NCI-H1436 treated with DMSO at 0.1 percent for 48 hours (cell line): Measurements from ENCODE around the gene FBN1.

Source experiments
- DNase-seq: peaks from one replicate; lab custom pipeline; 2025; lab: John Stamatoyannopoulos, UW

Gene FBN1

DNA sequence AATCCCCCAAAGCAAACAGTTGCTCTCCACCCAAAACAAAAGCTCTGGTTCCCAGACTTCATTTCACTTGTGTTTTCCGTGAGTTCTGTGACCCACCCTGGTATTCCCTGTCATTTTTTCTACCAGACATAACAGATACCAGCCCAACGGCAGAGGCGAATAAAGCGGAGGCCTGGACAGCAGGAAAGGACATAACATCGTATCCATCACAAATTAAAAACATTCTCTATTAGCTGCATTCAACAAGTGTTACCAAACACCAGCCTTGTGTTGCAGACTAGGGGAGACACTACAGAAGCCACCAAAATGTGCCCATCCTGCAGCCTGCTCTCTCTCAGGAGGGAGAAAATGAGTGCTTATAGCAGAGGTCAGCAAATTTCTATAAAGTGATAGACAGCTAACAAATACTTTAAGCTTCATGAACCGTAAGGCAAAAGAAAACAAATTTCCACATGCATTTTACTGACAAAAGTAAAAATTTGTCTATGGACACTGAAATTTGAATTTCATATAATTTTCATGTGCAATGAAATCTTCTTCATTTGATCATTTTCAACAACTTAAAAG lies 7.1 kb upstream of the FBN1 start:
- no peak for DNase-seq

DNA sequence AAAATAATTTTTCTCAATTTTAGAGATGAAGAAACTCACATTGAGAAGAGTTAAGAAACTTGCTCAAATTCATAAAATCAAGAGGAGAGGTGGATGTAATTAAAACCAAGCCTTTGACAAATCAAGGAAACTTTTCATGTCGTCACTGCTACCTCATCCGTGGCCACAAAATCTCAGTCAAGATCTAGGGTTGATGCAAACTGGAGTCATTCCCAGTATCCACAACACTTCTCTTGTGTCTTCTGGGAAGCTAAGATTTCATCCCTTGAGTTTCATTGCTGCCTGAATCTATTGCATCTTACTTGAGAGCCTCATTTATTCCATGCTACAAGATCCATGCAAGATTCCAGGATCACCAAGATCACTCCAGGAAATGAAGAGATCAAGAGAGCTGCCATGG lies 5.4 kb upstream of the FBN1 start:
- no peak for DNase-seq

- no peak for DNase-seq
Observed at GRCh38 chr15:48647962-48648361, 2.5 kb upstream of the FBN1 start.

DNA sequence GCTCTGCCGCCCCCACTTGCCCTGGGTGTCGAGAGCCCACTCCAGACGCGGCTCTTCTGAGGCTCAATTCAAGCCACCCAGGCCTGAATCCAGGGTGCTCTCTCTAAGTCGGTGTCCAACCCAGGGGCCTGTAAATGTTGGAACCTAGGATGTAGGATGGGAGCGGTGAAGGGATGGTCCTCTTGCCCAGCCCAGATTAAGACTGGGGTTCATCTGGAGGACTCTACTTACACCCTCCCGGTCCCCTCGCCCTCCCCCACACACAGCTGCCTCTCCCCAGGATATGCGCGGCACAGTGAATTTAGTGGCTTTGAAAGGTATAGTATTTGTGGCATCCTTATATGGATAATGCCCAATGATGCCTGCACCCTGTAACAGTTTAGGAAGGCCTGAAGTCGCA lies 822 bp upstream of the FBN1 start:
- no peak for DNase-seq

DNA sequence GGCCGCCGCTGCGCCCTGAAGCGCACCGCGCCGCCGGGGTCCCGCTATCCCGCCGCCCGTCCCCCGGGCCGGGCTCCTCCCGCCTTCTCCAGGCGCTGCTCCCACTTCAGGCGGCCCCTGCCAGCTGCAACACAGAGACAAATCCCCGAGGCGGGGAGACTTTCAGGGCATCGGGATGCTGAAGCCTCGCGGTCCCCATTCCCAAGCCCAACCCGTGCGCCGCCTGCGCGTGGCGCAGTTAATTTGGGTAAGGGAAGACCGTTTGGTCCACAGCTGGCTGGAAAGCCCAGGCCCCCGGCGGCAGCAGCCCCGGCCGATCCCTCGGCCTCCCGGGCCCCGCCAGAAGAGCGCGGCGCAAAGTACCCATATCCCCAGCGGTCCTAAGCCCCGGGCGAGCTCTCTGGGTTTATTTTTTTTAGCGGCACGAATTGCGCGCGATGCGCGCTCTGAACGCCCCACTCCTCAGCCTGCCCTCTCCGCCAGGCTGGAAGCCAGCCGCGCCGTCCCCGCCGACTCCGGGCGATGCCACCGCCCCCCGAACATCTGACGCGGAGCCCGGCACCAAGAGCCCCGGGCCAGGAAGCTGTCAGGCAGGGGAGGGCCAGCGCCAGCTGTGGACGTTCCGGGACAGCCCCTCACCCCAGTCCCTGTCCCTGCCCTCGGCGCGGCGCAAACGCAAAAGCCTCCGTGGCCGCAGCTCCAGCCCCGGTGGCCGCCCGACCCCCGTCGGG lies 517 bp downstream of the FBN1 start:
- no peak for DNase-seq

- no peak for DNase-seq
Observed at GRCh38 chr15:48644467-48644826, 1.1 kb downstream of the FBN1 start.

- no peak for DNase-seq
Observed at GRCh38 chr15:48643776-48644466, 1.6 kb downstream of the FBN1 start.

GRCh38 chr15:48643206-48643605 lies 2.3 kb downstream of the FBN1 start:
- DNase-seq = no peak

DNA sequence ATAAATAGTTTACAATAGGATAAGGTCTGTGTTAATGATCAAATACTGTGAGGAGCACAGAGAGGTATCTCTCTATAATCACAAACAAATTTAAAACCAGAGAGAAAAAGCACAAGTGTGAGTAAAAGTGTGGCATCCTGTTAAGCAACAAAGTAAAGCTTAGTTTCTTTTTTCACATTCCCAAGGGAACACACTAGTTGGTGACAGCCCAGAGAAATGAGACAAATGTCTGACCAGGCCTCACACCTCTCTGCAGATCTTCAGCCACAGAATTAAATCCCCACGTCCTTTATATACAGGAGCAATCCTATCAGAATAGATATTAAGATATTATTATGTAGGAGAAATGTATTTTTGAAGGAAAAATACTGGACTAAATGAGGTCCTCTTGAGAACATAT lies 2.7 kb downstream of the FBN1 start:
- DNase-seq = no peak

DNA sequence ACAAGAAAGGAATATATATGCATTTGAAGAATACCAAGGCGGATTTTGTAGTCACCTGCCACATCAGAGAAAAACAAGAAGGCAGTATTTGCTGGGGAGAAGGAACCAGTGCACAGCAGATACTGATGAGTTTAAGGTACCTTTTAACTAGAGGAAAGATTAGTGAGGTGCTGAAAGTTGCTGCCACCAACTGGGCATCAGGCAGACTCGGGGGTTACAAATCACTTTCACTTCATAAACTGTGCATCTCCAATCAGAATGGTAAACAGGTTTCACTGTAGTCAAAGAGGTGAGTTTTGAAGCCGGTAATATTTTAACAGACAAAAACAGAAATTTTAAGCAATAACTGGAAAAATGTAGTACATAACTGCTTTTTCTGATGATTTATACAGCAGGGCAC lies 4.1 kb downstream of the FBN1 start:
- DNase-seq = no peak

- no peak for DNase-seq
Observed at GRCh38 chr15:48638963-48639362, 6.5 kb downstream of the FBN1 start.

DNA sequence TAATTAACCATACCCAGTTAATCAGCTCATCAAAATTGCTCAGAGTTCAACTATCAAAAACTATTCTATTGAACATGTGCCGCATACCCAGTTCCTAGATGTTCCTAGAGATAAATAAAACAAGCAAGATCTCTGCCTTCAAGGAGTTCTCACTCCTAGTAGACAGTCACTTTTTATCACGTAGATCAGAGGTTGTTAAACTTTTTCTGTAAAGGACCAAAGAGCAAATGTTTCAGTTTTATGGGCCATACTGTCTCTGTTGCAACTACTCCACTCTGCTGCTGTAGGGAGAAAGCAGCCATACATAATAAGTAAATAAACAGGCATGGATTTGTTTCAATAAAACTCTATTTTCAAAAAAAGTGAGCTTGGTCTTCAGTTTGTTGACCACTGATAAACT lies 7.9 kb downstream of the FBN1 start:
- DNase-seq = no peak

GRCh38 chr15:48636511-48636910 lies 9.0 kb downstream of the FBN1 start:
- DNase-seq = no peak

DNA sequence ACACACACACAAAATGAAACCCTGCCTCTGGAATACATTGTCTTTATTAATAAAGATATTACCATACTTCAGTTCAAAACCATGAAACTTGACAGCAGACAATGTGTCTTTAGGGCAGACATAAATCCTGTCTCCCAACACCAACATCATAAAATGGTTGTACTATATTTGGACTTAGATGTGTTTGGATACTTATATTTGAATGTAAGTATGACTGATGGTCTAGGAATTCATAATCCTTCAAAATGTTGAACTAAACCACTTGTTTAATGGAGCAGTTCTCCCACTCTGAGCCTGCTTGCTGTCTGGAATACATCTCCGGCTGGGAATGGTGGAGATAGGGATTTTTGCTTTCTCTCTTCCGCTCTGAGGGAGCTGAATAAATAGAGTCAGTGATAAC lies 10.6 kb downstream of the FBN1 start:
- DNase-seq = no peak

DNA sequence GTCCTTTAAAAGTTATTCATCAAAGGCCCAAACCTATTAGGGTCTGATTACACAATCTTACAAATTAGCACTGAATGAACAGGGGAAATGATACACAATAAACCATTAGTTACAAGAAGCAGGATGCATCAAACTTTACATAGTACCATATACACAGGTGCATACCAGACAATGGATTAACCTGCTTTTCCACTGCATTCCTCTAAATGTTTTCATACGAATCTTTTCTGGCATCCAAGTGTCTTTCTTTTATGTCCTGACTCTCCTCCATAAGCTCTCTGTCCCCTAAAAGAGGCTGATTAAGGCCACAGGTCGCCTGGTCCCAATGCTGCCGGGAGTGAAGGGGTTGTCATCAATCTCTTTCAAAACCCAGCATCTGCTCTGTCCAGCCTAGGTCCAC lies 11.4 kb downstream of the FBN1 start:
- DNase-seq = no peak

- DNase-seq = no peak
Observed at GRCh38 chr15:48632651-48633050, 12.9 kb downstream of the FBN1 start.

GRCh38 chr15:48631176-48631770 lies 14.2 kb downstream of the FBN1 start:
- no peak for DNase-seq

DNA sequence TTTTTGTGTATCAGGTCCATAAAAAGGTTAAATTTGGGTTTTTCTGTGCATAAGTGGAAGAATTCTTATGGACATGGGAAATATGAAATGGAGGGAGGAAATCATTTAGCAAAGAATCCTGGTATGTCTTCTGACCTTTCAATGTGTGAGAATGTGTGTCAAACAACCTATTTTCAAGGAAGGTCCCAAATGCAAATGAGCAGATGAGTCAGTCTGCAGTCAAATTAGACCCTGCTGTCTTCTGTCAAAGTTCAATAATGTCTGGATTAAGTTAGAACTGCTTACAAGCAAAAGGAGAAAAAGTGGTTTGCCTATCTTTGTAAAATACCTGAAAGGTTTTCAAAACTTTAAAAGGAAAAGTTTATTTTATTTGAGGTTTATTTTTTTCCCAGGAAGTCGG lies 15.3 kb downstream of the FBN1 start:
- no peak for DNase-seq

GRCh38 chr15:48628832-48629231 lies 16.7 kb downstream of the FBN1 start:
- DNase-seq = no peak

- DNase-seq = no peak
Observed at GRCh38 chr15:48627260-48627940, 18.1 kb downstream of the FBN1 start.

DNA sequence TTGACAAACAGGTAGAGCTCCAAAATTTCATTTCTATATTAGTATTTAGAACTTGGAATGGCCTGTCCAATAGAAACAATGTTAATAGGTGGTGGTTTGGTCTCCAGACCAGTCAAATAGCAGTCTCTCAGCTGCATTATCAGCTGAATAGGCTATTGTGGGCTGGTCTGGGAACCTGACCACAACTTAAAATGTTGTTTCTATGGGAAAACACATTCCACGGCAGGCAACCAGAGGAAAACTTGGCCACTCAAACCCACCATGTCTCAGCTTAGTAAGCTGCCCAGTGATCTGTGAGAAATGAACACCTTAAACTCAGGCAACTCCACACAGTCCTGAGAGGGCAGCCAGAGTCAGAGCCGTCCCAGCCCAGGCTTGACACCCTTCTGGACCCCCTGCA lies 20.4 kb downstream of the FBN1 start:
- no peak for DNase-seq

DNA sequence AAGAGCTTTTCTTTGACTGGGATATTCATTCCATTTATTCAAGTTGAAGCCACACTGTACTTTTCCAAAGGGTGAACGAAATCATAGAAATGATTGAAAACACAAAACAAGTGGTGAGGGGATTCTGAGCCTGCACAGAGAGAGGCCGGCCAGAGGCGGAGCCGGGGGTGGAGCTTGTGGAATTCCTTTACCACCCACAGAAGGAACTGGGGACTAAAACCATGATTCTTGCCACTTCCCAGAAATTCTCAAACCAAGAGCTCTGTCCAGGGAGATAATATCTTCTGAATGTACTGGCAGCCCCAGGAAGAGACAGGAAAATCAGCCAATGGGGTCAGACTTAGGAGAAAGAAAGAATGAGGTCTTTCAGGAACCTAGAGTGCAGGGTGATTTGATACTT lies 20.8 kb downstream of the FBN1 start:
- DNase-seq = no peak

GRCh38 chr15:48623456-48623855 lies 22.1 kb downstream of the FBN1 start:
- DNase-seq = no peak
